Measurements from ENCODE around the gene ITPRID2. TPM values are rescaled to one million over a fixed set of nuclear protein-coding genes. Genes with fewer than 3 reads are reported as not detected.
"Not testable (repeated sequence)": the region's sequence is repeated elsewhere in the genome, so short reads cannot be mapped to it uniquely, and the experiment has no call there.

Gene ITPRID2
- total RNA-seq, 1 donor from 2014 or later, result 57.4 TPM

GRCh38 chr2:181959508-181959907 lies 68.0 kb downstream of the ITPRID2 start:
- H3K27ac Mint-ChIP-seq, result no peak overlapping the region
- H3K9me3 Mint-ChIP-seq, result no peaks in the 10 kb centered on the region
- peaks cover 15% of the 10 kb centered on the region for H3K27me3 Mint-ChIP-seq (ENCODE audit: low read depth)
- DNase-seq (ENCODE audit: low spot score), result no peak
- no peaks in the 10 kb centered on the region for H3K36me3 Mint-ChIP-seq (ENCODE audit: low read depth)
- H3K4me1 Mint-ChIP-seq (ENCODE audit: low read depth), result peaks cover 17% of the 10 kb centered on the region
- intact Hi-C loops (cut with micrococcal nuclease), result loop anchor here (10.0 kb wide), 1 partner anchor 885 kb away; no protein-coding TSS in a partner anchor
- H3K4me3 Mint-ChIP-seq (ENCODE audit: low read depth), result no peak overlapping the region

- intact Hi-C loops (cut with micrococcal nuclease); H3K4me3 Mint-ChIP-seq (ENCODE audit: low read depth); H3K36me3 Mint-ChIP-seq (ENCODE audit: low read depth); H3K27ac Mint-ChIP-seq; DNase-seq (ENCODE audit: low spot score); H3K9me3 Mint-ChIP-seq; H3K4me1 Mint-ChIP-seq (ENCODE audit: low read depth): not testable (repeated sequence)
- peaks cover 24% of the 10 kb centered on the region for H3K27me3 Mint-ChIP-seq (ENCODE audit: low read depth)
Observed at GRCh38 chr2:181961167-181961566, 69.6 kb downstream of the ITPRID2 start.

DNA sequence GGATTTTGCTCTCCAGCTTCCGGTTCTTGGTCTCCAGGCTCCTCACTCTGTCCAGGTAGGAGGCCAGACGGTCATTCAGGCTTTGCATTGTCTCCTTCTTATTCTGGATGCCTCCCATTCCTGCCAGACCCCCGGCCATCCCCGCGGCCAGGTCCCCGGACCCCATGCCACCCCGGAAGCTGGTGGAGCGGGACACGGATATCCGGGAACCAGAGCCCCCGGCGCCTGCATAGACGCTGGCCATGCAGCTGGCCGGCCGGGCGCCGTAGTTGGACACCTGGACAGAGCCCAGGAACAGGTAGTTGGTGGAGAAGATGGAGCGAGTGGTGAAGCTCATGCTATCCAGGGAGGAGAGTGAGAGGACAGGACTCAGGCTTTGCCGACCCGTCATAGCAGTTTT lies 70.6 kb downstream of the ITPRID2 start:
- intact Hi-C loops (cut with micrococcal nuclease), result no loop called here
- Mint-ChIP-seq H3K9me3 (no peaks in the 10 kb centered on the region), H3K27me3 (ENCODE audit: low read depth) (peaks cover 31% of the 10 kb centered on the region), H3K4me1 (ENCODE audit: low read depth) (peaks cover 5% of the 10 kb centered on the region), H3K4me3 (ENCODE audit: low read depth) (no peak overlapping the region), H3K27ac (no peak overlapping the region), H3K36me3 (ENCODE audit: low read depth) (no peaks in the 10 kb centered on the region)
- no peak for DNase-seq (ENCODE audit: low spot score)

- Mint-ChIP-seq H3K9me3 (no peaks in the 10 kb centered on the region), H3K4me1 (ENCODE audit: low read depth) (no peaks in the 10 kb centered on the region), H3K36me3 (ENCODE audit: low read depth) (no peaks in the 10 kb centered on the region), H3K27ac (no peak overlapping the region), H3K4me3 (ENCODE audit: low read depth) (no peak overlapping the region), H3K27me3 (ENCODE audit: low read depth) (peaks cover 32% of the 10 kb centered on the region)
- intact Hi-C loops (cut with micrococcal nuclease), result no loop called here
- DNase-seq (ENCODE audit: low spot score), result no peak
Observed at GRCh38 chr2:181970160-181970794, 78.7 kb downstream of the ITPRID2 start.

- DNase-seq (ENCODE audit: low spot score), result no peak
- H3K27ac Mint-ChIP-seq, result no peak overlapping the region
- H3K4me1 Mint-ChIP-seq (ENCODE audit: low read depth), result no peaks in the 10 kb centered on the region
- H3K9me3 Mint-ChIP-seq, result no peaks in the 10 kb centered on the region
- intact Hi-C loops (cut with micrococcal nuclease), result no loop called here
- no peak overlapping the region for H3K4me3 Mint-ChIP-seq (ENCODE audit: low read depth)
- H3K36me3 Mint-ChIP-seq (ENCODE audit: low read depth), result no peaks in the 10 kb centered on the region
- H3K27me3 Mint-ChIP-seq (ENCODE audit: low read depth), result peaks cover 27% of the 10 kb centered on the region
Observed at GRCh38 chr2:181971032-181971431, 79.5 kb downstream of the ITPRID2 start.

DNA sequence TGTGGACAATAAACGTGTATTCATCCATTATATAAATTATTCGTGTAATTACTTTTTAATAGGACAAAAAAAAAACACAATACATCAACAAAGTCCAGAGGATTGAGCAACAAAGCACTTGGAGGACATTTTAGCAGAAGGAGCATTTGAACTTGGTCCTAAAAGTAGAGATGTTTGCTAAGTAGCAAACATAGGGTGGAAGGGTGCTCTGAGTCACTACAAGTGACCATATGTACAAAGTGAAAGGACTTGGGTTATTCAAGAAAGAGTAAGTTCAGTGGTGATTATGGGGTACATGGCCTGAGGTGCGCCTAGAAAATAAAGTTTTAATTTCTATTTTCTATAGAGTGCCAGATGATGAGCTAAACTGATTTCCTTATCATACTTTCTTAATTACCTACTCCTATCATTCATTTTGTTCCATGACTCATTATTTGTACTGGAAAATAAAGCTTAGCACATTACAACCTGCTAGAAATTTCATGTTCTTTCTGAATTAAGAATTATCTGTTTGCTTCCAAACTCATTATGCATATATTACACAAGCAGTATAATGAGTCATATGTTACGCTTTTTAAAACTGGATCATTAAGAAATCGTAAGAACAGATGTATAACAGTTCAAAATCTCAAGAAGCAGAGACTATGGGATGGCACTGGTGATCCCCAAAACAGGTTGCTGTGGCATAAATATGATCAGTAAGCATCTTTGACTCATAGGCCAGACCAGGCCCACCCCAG lies 81.1 kb downstream of the ITPRID2 start:
- Mint-ChIP-seq H3K27ac (no peak overlapping the region), H3K4me3 (ENCODE audit: low read depth) (no peak overlapping the region), H3K9me3 (no peaks in the 10 kb centered on the region), H3K36me3 (ENCODE audit: low read depth) (no peaks in the 10 kb centered on the region), H3K4me1 (ENCODE audit: low read depth) (no peaks in the 10 kb centered on the region), H3K27me3 (ENCODE audit: low read depth) (peaks cover 18% of the 10 kb centered on the region)
- no peak for DNase-seq (ENCODE audit: low spot score)
- intact Hi-C loops (cut with micrococcal nuclease), result no loop called here

DNA sequence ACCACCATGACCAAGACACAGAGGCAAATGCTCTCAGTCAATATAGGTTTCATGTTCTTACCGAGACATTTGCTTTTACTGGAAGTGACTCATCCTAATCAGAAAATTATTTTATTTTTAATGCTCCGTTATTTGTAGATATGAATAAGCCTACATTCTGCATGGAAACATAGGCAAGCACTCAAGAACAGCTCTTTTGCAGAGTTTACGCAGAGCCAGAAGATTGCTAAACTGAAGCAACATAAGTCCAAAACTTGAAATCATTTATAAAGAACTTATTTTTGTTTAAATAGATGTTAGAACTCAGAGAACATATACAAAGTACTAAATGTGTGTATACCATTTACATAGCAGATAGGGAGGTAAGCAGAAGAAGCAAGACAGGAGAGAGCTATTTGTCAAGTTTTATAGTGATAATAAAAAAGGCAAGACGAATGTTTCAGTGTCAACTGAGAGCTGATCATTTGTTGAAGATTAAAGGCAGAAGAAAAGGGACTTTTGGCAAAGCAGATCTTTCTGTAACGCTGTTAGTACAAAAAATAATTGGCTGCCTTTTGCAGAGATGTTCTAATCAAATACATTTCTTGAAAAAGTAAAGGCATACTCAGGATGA lies 81.7 kb downstream of the ITPRID2 start:
- Mint-ChIP-seq H3K27ac (no peak overlapping the region), H3K27me3 (ENCODE audit: low read depth) (peaks cover 14% of the 10 kb centered on the region), H3K9me3 (no peaks in the 10 kb centered on the region), H3K36me3 (ENCODE audit: low read depth) (no peaks in the 10 kb centered on the region), H3K4me1 (ENCODE audit: low read depth) (peaks cover 2% of the 10 kb centered on the region), H3K4me3 (ENCODE audit: low read depth) (no peak overlapping the region)
- no peak for DNase-seq (ENCODE audit: low spot score)
- intact Hi-C loops (cut with micrococcal nuclease), result no loop called here

GRCh38 chr2:181977661-181978350 lies 86.3 kb downstream of the ITPRID2 start:
- intact Hi-C loops (cut with micrococcal nuclease), result no loop called here
- H3K36me3 Mint-ChIP-seq (ENCODE audit: low read depth), result no peaks in the 10 kb centered on the region
- no peak for DNase-seq (ENCODE audit: low spot score)
- peaks cover 2% of the 10 kb centered on the region for H3K4me1 Mint-ChIP-seq (ENCODE audit: low read depth)
- no peaks in the 10 kb centered on the region for H3K9me3 Mint-ChIP-seq
- H3K27ac Mint-ChIP-seq, result no peak overlapping the region
- H3K27me3 Mint-ChIP-seq (ENCODE audit: low read depth), result peaks cover 3% of the 10 kb centered on the region
- H3K4me3 Mint-ChIP-seq (ENCODE audit: low read depth), result no peak overlapping the region

DNA sequence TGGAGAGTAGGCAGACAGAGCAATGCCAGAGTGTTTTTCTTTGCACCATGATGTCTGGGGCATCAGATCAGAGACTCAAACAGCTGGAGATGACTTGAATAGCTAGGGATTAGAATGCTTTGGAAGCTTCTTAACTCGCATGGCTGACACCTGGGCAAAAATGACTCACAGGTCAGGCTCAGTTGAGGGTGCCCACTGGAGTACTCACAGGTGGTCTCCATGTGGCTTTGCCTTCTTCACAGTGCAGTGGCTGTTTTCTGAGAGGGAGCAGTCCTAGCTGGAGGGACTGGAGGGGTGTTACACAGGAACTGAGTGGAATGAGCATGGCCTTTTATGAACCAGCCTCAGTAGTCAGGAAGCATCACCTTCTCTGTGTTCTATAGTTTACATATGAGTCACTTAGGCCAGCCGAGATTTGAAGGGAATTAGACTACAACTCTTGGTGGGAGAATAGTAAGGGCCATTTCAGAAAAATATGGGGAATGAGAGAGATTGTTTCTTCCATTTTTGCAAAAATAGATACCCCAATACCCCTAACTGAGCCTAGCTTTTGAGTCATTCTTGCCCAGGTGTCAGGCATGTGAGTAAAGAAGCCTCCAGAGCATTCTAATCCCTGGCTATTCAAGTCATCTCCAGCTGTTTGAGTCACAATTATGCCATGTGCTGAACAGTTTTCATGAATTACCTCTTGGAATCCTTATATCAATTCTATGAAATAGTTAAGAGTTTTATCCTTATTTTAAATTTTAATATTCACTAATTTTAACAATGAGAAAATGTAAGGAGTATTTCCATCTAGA lies 87.0 kb downstream of the ITPRID2 start:
- H3K36me3 Mint-ChIP-seq (ENCODE audit: low read depth), result no peaks in the 10 kb centered on the region
- no peak overlapping the region for H3K4me3 Mint-ChIP-seq (ENCODE audit: low read depth)
- no peaks in the 10 kb centered on the region for H3K9me3 Mint-ChIP-seq
- H3K4me1 Mint-ChIP-seq (ENCODE audit: low read depth), result peaks cover 2% of the 10 kb centered on the region
- no peak overlapping the region for H3K27ac Mint-ChIP-seq
- peaks cover 3% of the 10 kb centered on the region for H3K27me3 Mint-ChIP-seq (ENCODE audit: low read depth)
- no peak for DNase-seq (ENCODE audit: low spot score)
- intact Hi-C loops (cut with micrococcal nuclease), result no loop called here

Other genes starting within 250 kb of the ITPRID2 start
- not detected in 2 replicates for gene CERKL, start 234.6 kb upstream of the ITPRID2 start, total RNA-seq
- not detected in 2 replicates for gene NEUROD1, start 211.2 kb upstream of the ITPRID2 start, total RNA-seq
- not detected in 2 replicates for gene PPP1R1C, start 94.1 kb downstream of the ITPRID2 start, total RNA-seq

Data from activated T-helper 2 cell treated with anti-CD3 and anti-CD28 coated beads, Interferon-gamma antibody, Interleukin-2, Interleukin-4, amounts not matched to agents 10 μg/mL and 5 μg/mL and 100 μg/mL, durations not matched to agents 14 hours and 24 hours and 36 hours (primary cell).